SJSA1 (cell line): ENCODE data around the gene IGF2BP2. TPM values are rescaled to one million over a fixed set of nuclear protein-coding genes. Genes with fewer than 3 reads are reported as not detected.
"Not testable (repeated sequence)": the region's sequence is repeated elsewhere in the genome, so short reads cannot be mapped to it uniquely, and the experiment has no call there.

ENCODE experiments used
- DNase-seq, 2 experiments: peaks; one replicate each; pipeline ENCODE4 v3.0.0-alpha.2; 2015 to 2020; ENCODE audit warnings: low spot score in 2 of 2, low read depth in 1 of 2
- H3K27ac ChIP-seq: fragments of 250-450 bp; sonication (Bioruptor Pico); 2 replicates; pipeline ENCODE4 v1.5.1; 2020; ENCODE audit warnings: mild to moderate bottlenecking, moderate library complexity
- H3K27me3 ChIP-seq: fragments of 250-450 bp; sonication (Bioruptor Pico); replicated peaks from 2 replicates; pipeline ENCODE4 v1.5.1; 2020; ENCODE audit warnings: mild to moderate bottlenecking, moderate library complexity
- H3K36me3 ChIP-seq: fragments of 250-450 bp; sonication (Bioruptor Pico); 2 replicates; pipeline ENCODE4 v1.5.1; 2020; ENCODE audit warnings: mild to moderate bottlenecking
- H3K4me1 ChIP-seq: fragments of 250-450 bp; sonication (Bioruptor Pico); replicated peaks from 2 replicates; pipeline ENCODE4 v1.6.1; 2021; ENCODE audit warnings: mild to moderate bottlenecking
- H3K4me3 ChIP-seq: fragments of 250-450 bp; sonication (Bioruptor Pico); 2 replicates; pipeline ENCODE4 v1.5.1; 2020; ENCODE audit warnings: mild to moderate bottlenecking
- H3K9me3 ChIP-seq: fragments of 250-450 bp; sonication (Bioruptor Pico); replicated peaks from 2 replicates; pipeline ENCODE4 v1.5.1; 2020; ENCODE audit warnings: mild to moderate bottlenecking
- total RNA-seq: library from RNA; depleted of rRNA; stranded (reverse); fragments of >200 nt; shearing (Covaris generic); gene quantifications from 2 replicates; pipeline ENCODE4 v1.2.3, GENCODE V29; 2014

Gene IGF2BP2
- total RNA-seq, 1 experiment from 2014 or later: 96.5 TPM

GRCh38 chr3:185784317-185784716 is 40.5 kb downstream of the IGF2BP2 start:
- peaks cover 19% of the 10 kb centered on the region for H3K36me3 ChIP-seq
- no peaks in the 10 kb centered on the region for H3K9me3 ChIP-seq
- H3K27ac ChIP-seq: no peak overlapping the region
- no peak overlapping the region for H3K4me3 ChIP-seq
- DNase-seq: no peak
- peaks cover 35% of the 10 kb centered on the region for H3K4me1 ChIP-seq
- no peaks in the 10 kb centered on the region for H3K27me3 ChIP-seq

GRCh38 chr3:185781759-185782158 is 43.1 kb downstream of the IGF2BP2 start:
- Histone ChIP-seq H3K27me3 (no peaks in the 10 kb centered on the region), H3K4me1 (peaks cover 51% of the 10 kb centered on the region), H3K4me3 (no peak overlapping the region), H3K27ac (peak overlapping the region; percentile 14; the same call in 1 of the 2 replicates), H3K36me3 (peaks cover 19% of the 10 kb centered on the region), H3K9me3 (no peaks in the 10 kb centered on the region)
- peak in 1 of 2 experiments; percentile 59 for DNase-seq

GRCh38 chr3:185779461-185779860 is 45.4 kb downstream of the IGF2BP2 start:
- Histone ChIP-seq H3K27me3 (no peaks in the 10 kb centered on the region), H3K4me3 (no peak overlapping the region), H3K9me3 (no peaks in the 10 kb centered on the region), H3K27ac (peak overlapping the region; percentile 64), H3K4me1 (peaks cover 65% of the 10 kb centered on the region), H3K36me3 (peaks cover 14% of the 10 kb centered on the region)
- peak; percentile 45 to 55 for DNase-seq

GRCh38 chr3:185778821-185779220 is 46.0 kb downstream of the IGF2BP2 start:
- H3K27me3 ChIP-seq: no peaks in the 10 kb centered on the region
- no peak overlapping the region for H3K4me3 ChIP-seq
- H3K9me3 ChIP-seq: no peaks in the 10 kb centered on the region
- peaks cover 12% of the 10 kb centered on the region; the same call in 1 of the 2 replicates for H3K36me3 ChIP-seq
- peaks cover 71% of the 10 kb centered on the region for H3K4me1 ChIP-seq
- H3K27ac ChIP-seq: peak overlapping the region; percentile 64
- no peak for DNase-seq

- H3K4me3 ChIP-seq: no peak overlapping the region
- no peak for DNase-seq
- H3K36me3 ChIP-seq: peaks cover 8% of the 10 kb centered on the region; the same call in 1 of the 2 replicates
- peaks cover 75% of the 10 kb centered on the region for H3K4me1 ChIP-seq
- no peaks in the 10 kb centered on the region for H3K9me3 ChIP-seq
- no peak overlapping the region for H3K27ac ChIP-seq
- H3K27me3 ChIP-seq: no peaks in the 10 kb centered on the region
These were observed 46.7 kb downstream of the IGF2BP2 start for GRCh38 chr3:185778094-185778493.

GRCh38 chr3:185770109-185770508 is 54.7 kb downstream of the IGF2BP2 start:
- H3K27me3 ChIP-seq: no peaks in the 10 kb centered on the region
- no peak overlapping the region for H3K27ac ChIP-seq
- no peak for DNase-seq
- no peaks in the 10 kb centered on the region for H3K9me3 ChIP-seq
- no peaks in the 10 kb centered on the region for H3K36me3 ChIP-seq
- peaks cover 36% of the 10 kb centered on the region for H3K4me1 ChIP-seq
- H3K4me3 ChIP-seq: no peak overlapping the region

GRCh38 chr3:185768578-185768982 is 56.3 kb downstream of the IGF2BP2 start:
- peaks cover 40% of the 10 kb centered on the region for H3K4me1 ChIP-seq
- peak; percentile 43 to 50 for DNase-seq
- not testable (repeated sequence) for H3K4me3 ChIP-seq, H3K27ac ChIP-seq, H3K36me3 ChIP-seq, H3K9me3 ChIP-seq, H3K27me3 ChIP-seq

GRCh38 chr3:185767002-185767688 is 57.7 kb downstream of the IGF2BP2 start:
- H3K36me3 ChIP-seq: no peaks in the 10 kb centered on the region
- no peak overlapping the region for H3K27ac ChIP-seq
- H3K27me3 ChIP-seq: no peaks in the 10 kb centered on the region
- H3K9me3 ChIP-seq: no peaks in the 10 kb centered on the region
- peaks cover 48% of the 10 kb centered on the region for H3K4me1 ChIP-seq
- no peak for DNase-seq
- H3K4me3 ChIP-seq: no peak overlapping the region

- Histone ChIP-seq H3K9me3 (no peaks in the 10 kb centered on the region), H3K27me3 (no peaks in the 10 kb centered on the region), H3K4me3 (no peak overlapping the region), H3K36me3 (no peaks in the 10 kb centered on the region), H3K4me1 (peaks cover 50% of the 10 kb centered on the region), H3K27ac (no peak overlapping the region)
- DNase-seq: no peak
These were observed 58.4 kb downstream of the IGF2BP2 start for GRCh38 chr3:185766329-185767001.

GRCh38 chr3:185764980-185765370 is 59.9 kb downstream of the IGF2BP2 start:
- H3K9me3 ChIP-seq: no peaks in the 10 kb centered on the region
- H3K27ac ChIP-seq: no peak overlapping the region
- peaks cover 64% of the 10 kb centered on the region for H3K4me1 ChIP-seq
- no peaks in the 10 kb centered on the region for H3K36me3 ChIP-seq
- H3K27me3 ChIP-seq: no peaks in the 10 kb centered on the region
- no peak for DNase-seq
- no peak overlapping the region for H3K4me3 ChIP-seq

GRCh38 chr3:185764163-185764979 is 60.5 kb downstream of the IGF2BP2 start:
- H3K4me3 ChIP-seq: no peak overlapping the region
- no peaks in the 10 kb centered on the region for H3K9me3 ChIP-seq
- H3K4me1 ChIP-seq: peaks cover 68% of the 10 kb centered on the region
- DNase-seq: peak in 1 of 2 experiments; percentile 20
- H3K36me3 ChIP-seq: peaks cover 2% of the 10 kb centered on the region; the same call in 1 of the 2 replicates
- H3K27ac ChIP-seq: no peak overlapping the region
- H3K27me3 ChIP-seq: no peaks in the 10 kb centered on the region

- DNase-seq: no peak
- Histone ChIP-seq H3K27ac (no peak overlapping the region), H3K4me1 (peaks cover 73% of the 10 kb centered on the region), H3K27me3 (no peaks in the 10 kb centered on the region), H3K4me3 (no peak overlapping the region), H3K36me3 (peaks cover 10% of the 10 kb centered on the region), H3K9me3 (no peaks in the 10 kb centered on the region)
These were observed 61.4 kb downstream of the IGF2BP2 start for GRCh38 chr3:185763347-185764005.

GRCh38 chr3:185760550-185760949 is 64.3 kb downstream of the IGF2BP2 start:
- no peaks in the 10 kb centered on the region for H3K9me3 ChIP-seq
- no peak for DNase-seq
- peak overlapping the region; percentile 10; the same call in 1 of the 2 replicates for H3K27ac ChIP-seq
- H3K36me3 ChIP-seq: peaks cover 34% of the 10 kb centered on the region
- H3K4me3 ChIP-seq: no peak overlapping the region
- H3K4me1 ChIP-seq: peaks cover 77% of the 10 kb centered on the region
- H3K27me3 ChIP-seq: no peaks in the 10 kb centered on the region
